ENCODE measurements around the gene PYM1.
"Not testable (repeated sequence)": the region's sequence is repeated elsewhere in the genome, so short reads cannot be mapped to it uniquely, and the experiment has no call there.

The PYM1 gene

DNA sequence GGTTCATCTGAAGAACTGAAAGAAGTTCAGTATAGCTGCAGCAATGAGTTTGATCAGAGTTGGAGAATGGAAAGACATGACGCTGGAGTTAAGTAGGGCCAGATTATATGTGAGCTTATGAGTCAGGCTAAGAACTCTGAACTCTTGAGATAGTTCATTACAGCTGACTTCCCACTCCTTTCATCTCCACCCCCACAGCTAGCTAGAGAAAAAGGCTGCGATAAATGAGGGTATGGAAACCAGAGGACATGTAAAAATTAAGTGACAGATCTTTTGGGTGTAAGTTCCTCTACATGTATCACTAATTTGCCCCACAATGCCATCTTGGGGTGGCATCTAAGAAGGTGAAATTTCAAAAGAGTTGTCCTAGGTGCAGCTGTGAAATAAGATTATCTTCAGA, 28.6 kb downstream of the PYM1 start:
- Histone ChIP-seq H3K4me3 (ENCODE audit: low read depth, low read length) (no peak overlapping the region), H3K9ac (ENCODE audit: low read depth, low read length) (no peak overlapping the region), H3K36me3 (ENCODE audit: control insufficient read depth, insufficient read depth, low read length) (peaks cover 19% of the 10 kb centered on the region), H3K4me1 (ENCODE audit: control insufficient read depth, insufficient read depth, low read length) (no peaks in the 10 kb centered on the region), H3K27me3 (ENCODE audit: control insufficient read depth, insufficient read depth, low read length) (no peaks in the 10 kb centered on the region), H3K9me3 (ENCODE audit: control insufficient read depth, insufficient read depth, low read length) (no peaks in the 10 kb centered on the region)

- H3K4me1 ChIP-seq (ENCODE audit: control insufficient read depth, insufficient read depth, low read length): no peaks in the 10 kb centered on the region
These were observed 34.0 kb downstream of the PYM1 start for GRCh38 chr12:55893723-55894122.

GRCh38 chr12:55891310-55891709, 36.4 kb downstream of the PYM1 start:
- H3K4me3 ChIP-seq (ENCODE audit: low read depth, low read length): no peak overlapping the region
- H3K27me3 ChIP-seq (ENCODE audit: control insufficient read depth, insufficient read depth, low read length): no peaks in the 10 kb centered on the region
- no peak overlapping the region for H3K9ac ChIP-seq (ENCODE audit: low read depth, low read length)
- H3K4me1 ChIP-seq (ENCODE audit: control insufficient read depth, insufficient read depth, low read length): no peaks in the 10 kb centered on the region
- H3K9me3 ChIP-seq (ENCODE audit: control insufficient read depth, insufficient read depth, low read length): no peaks in the 10 kb centered on the region
- H3K36me3 ChIP-seq (ENCODE audit: control insufficient read depth, insufficient read depth, low read length): no peaks in the 10 kb centered on the region

More at GRCh38 chr12:55893723-55894122, 34.0 kb downstream of the PYM1 start:
- Histone ChIP-seq H3K4me3 (ENCODE audit: low read depth, low read length) (no peak overlapping the region), H3K9ac (ENCODE audit: low read depth, low read length) (no peak overlapping the region), H3K9me3 (ENCODE audit: control insufficient read depth, insufficient read depth, low read length) (no peaks in the 10 kb centered on the region), H3K36me3 (ENCODE audit: control insufficient read depth, insufficient read depth, low read length) (no peaks in the 10 kb centered on the region), H3K27me3 (ENCODE audit: control insufficient read depth, insufficient read depth, low read length) (no peaks in the 10 kb centered on the region)

- Histone ChIP-seq H3K9ac (ENCODE audit: low read depth, low read length) (no peak overlapping the region), H3K4me3 (ENCODE audit: low read depth, low read length) (no peak overlapping the region), H3K27me3 (ENCODE audit: control insufficient read depth, insufficient read depth, low read length) (no peaks in the 10 kb centered on the region), H3K9me3 (ENCODE audit: control insufficient read depth, insufficient read depth, low read length) (no peaks in the 10 kb centered on the region), H3K4me1 (ENCODE audit: control insufficient read depth, insufficient read depth, low read length) (no peaks in the 10 kb centered on the region), H3K36me3 (ENCODE audit: control insufficient read depth, insufficient read depth, low read length) (no peaks in the 10 kb centered on the region)
These were observed 42.6 kb downstream of the PYM1 start for GRCh38 chr12:55885113-55885512.

GRCh38 chr12:55877824-55878223, 49.9 kb downstream of the PYM1 start:
- Histone ChIP-seq H3K4me3 (ENCODE audit: low read depth, low read length) (no peak overlapping the region), H3K9ac (ENCODE audit: low read depth, low read length) (no peak overlapping the region), H3K9me3 (ENCODE audit: control insufficient read depth, insufficient read depth, low read length) (no peaks in the 10 kb centered on the region), H3K27me3 (ENCODE audit: control insufficient read depth, insufficient read depth, low read length) (no peaks in the 10 kb centered on the region), H3K4me1 (ENCODE audit: control insufficient read depth, insufficient read depth, low read length) (peaks cover 3% of the 10 kb centered on the region), H3K36me3 (ENCODE audit: control insufficient read depth, insufficient read depth, low read length) (no peaks in the 10 kb centered on the region)

GRCh38 chr12:55875704-55876467, 51.8 kb downstream of the PYM1 start:
- Histone ChIP-seq H3K36me3 (ENCODE audit: control insufficient read depth, insufficient read depth, low read length) (no peaks in the 10 kb centered on the region), H3K9me3 (ENCODE audit: control insufficient read depth, insufficient read depth, low read length) (no peaks in the 10 kb centered on the region), H3K27me3 (ENCODE audit: control insufficient read depth, insufficient read depth, low read length) (no peaks in the 10 kb centered on the region), H3K4me3 (ENCODE audit: low read depth, low read length) (no peak overlapping the region), H3K9ac (ENCODE audit: low read depth, low read length) (no peak overlapping the region), H3K4me1 (ENCODE audit: control insufficient read depth, insufficient read depth, low read length) (peaks cover 3% of the 10 kb centered on the region)

- Histone ChIP-seq H3K27me3 (ENCODE audit: control insufficient read depth, insufficient read depth, low read length) (no peaks in the 10 kb centered on the region), H3K9ac (ENCODE audit: low read depth, low read length) (no peak overlapping the region), H3K36me3 (ENCODE audit: control insufficient read depth, insufficient read depth, low read length) (no peaks in the 10 kb centered on the region), H3K9me3 (ENCODE audit: control insufficient read depth, insufficient read depth, low read length) (no peaks in the 10 kb centered on the region), H3K4me3 (ENCODE audit: low read depth, low read length) (no peak overlapping the region), H3K4me1 (ENCODE audit: control insufficient read depth, insufficient read depth, low read length) (peaks cover 3% of the 10 kb centered on the region)
These were observed 53.3 kb downstream of the PYM1 start for GRCh38 chr12:55874443-55874842.

GRCh38 chr12:55866454-55867004, 61.2 kb downstream of the PYM1 start:
- H3K27me3 ChIP-seq (ENCODE audit: control insufficient read depth, insufficient read depth, low read length); H3K4me1 ChIP-seq (ENCODE audit: control insufficient read depth, insufficient read depth, low read length); H3K36me3 ChIP-seq (ENCODE audit: control insufficient read depth, insufficient read depth, low read length); H3K4me3 ChIP-seq (ENCODE audit: low read depth, low read length); H3K9me3 ChIP-seq (ENCODE audit: control insufficient read depth, insufficient read depth, low read length); H3K9ac ChIP-seq (ENCODE audit: low read depth, low read length): not testable (repeated sequence)

- Histone ChIP-seq H3K4me3 (ENCODE audit: low read depth, low read length) (no peak overlapping the region), H3K9me3 (ENCODE audit: control insufficient read depth, insufficient read depth, low read length) (no peaks in the 10 kb centered on the region), H3K4me1 (ENCODE audit: control insufficient read depth, insufficient read depth, low read length) (no peaks in the 10 kb centered on the region), H3K36me3 (ENCODE audit: control insufficient read depth, insufficient read depth, low read length) (no peaks in the 10 kb centered on the region), H3K27me3 (ENCODE audit: control insufficient read depth, insufficient read depth, low read length) (no peaks in the 10 kb centered on the region), H3K9ac (ENCODE audit: low read depth, low read length) (no peak overlapping the region)
These were observed 62.4 kb downstream of the PYM1 start for GRCh38 chr12:55865327-55865726.

GRCh38 chr12:55862931-55863330, 64.8 kb downstream of the PYM1 start:
- H3K9ac ChIP-seq (ENCODE audit: low read depth, low read length); H3K4me1 ChIP-seq (ENCODE audit: control insufficient read depth, insufficient read depth, low read length): not testable (repeated sequence)

DNA sequence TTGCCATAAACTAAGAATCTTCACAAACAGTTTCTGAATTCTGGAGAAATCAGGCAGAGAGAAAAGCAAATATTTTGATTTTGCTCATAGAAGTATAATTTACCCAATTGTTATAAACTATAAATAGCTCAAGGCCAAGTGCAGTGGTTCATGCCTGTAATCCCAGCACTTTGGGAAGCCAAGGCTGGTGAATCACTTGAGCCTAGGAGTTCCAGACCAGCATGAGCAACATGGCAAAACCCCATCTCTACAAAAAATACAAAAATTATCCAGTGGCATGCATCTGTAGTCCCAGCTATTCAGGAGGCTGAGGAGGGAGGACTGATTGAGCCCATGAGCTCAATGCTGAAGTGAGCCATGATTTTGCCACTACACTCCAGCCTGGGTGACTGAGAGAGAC, 65.4 kb downstream of the PYM1 start:
- no peak overlapping the region for H3K4me3 ChIP-seq (ENCODE audit: low read depth, low read length)
- no peaks in the 10 kb centered on the region for H3K36me3 ChIP-seq (ENCODE audit: control insufficient read depth, insufficient read depth, low read length)
- H3K9me3 ChIP-seq (ENCODE audit: control insufficient read depth, insufficient read depth, low read length): no peaks in the 10 kb centered on the region

More at GRCh38 chr12:55862931-55863330, 64.8 kb downstream of the PYM1 start:
- H3K36me3 ChIP-seq (ENCODE audit: control insufficient read depth, insufficient read depth, low read length); H3K4me3 ChIP-seq (ENCODE audit: low read depth, low read length); H3K9me3 ChIP-seq (ENCODE audit: control insufficient read depth, insufficient read depth, low read length); H3K27me3 ChIP-seq (ENCODE audit: control insufficient read depth, insufficient read depth, low read length): not testable (repeated sequence)

GRCh38 chr12:55861871-55862270, 65.8 kb downstream of the PYM1 start:
- H3K9me3 ChIP-seq (ENCODE audit: control insufficient read depth, insufficient read depth, low read length): no peaks in the 10 kb centered on the region
- no peaks in the 10 kb centered on the region for H3K27me3 ChIP-seq (ENCODE audit: control insufficient read depth, insufficient read depth, low read length)
- H3K9ac ChIP-seq (ENCODE audit: low read depth, low read length): no peak overlapping the region
- H3K36me3 ChIP-seq (ENCODE audit: control insufficient read depth, insufficient read depth, low read length): no peaks in the 10 kb centered on the region
- H3K4me1 ChIP-seq (ENCODE audit: control insufficient read depth, insufficient read depth, low read length): no peaks in the 10 kb centered on the region
- H3K4me3 ChIP-seq (ENCODE audit: low read depth, low read length): no peak overlapping the region

More for the DNA sequence above, 65.4 kb downstream of the PYM1 start:
- Histone ChIP-seq H3K4me1 (ENCODE audit: control insufficient read depth, insufficient read depth, low read length) (no peaks in the 10 kb centered on the region), H3K9ac (ENCODE audit: low read depth, low read length) (no peak overlapping the region), H3K27me3 (ENCODE audit: control insufficient read depth, insufficient read depth, low read length) (no peaks in the 10 kb centered on the region)

All from iPS-15b (cell line).